ENCODE measurements around the gene LIPC. TPM values are rescaled to one million over a fixed set of nuclear protein-coding genes. Genes with fewer than 3 reads are reported as not detected.
"Not testable (repeated sequence)": the region's sequence is repeated elsewhere in the genome, so short reads cannot be mapped to it uniquely, and the experiment has no call there.

The LIPC gene
- total and polyA plus RNA-seq, 2 donors (not counting 1 experiment from before 2014, with no cell fraction given) = 0.82 to 4.0 TPM

DNA sequence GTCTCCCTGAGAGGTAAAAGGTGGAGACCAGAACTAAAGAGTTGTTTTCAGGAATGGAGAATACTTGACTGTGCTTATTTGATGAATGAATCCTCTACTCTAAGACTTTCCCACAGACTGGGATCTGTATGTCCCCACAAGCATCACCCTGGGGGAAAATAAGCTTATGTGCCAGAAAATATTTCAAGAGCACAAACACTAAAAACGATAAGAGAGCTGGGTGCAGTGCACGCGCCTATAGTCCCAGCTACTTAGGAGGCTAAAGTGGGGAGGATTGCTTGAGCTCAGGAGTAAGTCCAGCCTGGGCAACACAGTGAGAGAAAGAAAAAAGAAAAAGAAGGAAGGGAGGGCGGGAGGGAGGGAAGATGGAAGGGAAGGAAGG lies 167.0 kb downstream of the LIPC start:
- Histone ChIP-seq H3K4me3 (replicated peaks in 1 of 4; ENCODE audit: control extremely low read depth in 1 of 4, insufficient read depth in 1 of 4, low read depth in 3 of 4, low read length in 4 of 4) (no peak overlapping the region), H3K27ac (ENCODE audit: insufficient read depth, low read length) (no peak overlapping the region), H4K20me1 (ENCODE audit: control insufficient read depth, extremely low read depth, insufficient read depth, low read length) (no peaks in the 10 kb centered on the region), H3K79me2 (ENCODE audit: control insufficient read depth, insufficient read depth, low read length) (no peaks in the 10 kb centered on the region), H3K9ac (ENCODE audit: insufficient read depth, low read length) (no peak overlapping the region), H2AFZ (ENCODE audit: low read length) (no peak overlapping the region), H3K9me3 (ENCODE audit: control insufficient read depth, insufficient read depth, low read depth, low read length) (no peaks in the 10 kb centered on the region), H3K36me3 (ENCODE audit: control insufficient read depth, insufficient read depth, low read length) (peaks cover 1% of the 10 kb centered on the region), H3K27me3 (ENCODE audit: control insufficient read depth, insufficient read depth, low read length) (no peaks in the 10 kb centered on the region), H3K4me1 (ENCODE audit: control insufficient read depth, extremely low read depth, insufficient read depth, low read length) (no peaks in the 10 kb centered on the region), H3K4me2 (ENCODE audit: extremely low read depth, insufficient read depth, low read length) (no peak overlapping the region)
- TF ChIP-seq, protein P1, sequence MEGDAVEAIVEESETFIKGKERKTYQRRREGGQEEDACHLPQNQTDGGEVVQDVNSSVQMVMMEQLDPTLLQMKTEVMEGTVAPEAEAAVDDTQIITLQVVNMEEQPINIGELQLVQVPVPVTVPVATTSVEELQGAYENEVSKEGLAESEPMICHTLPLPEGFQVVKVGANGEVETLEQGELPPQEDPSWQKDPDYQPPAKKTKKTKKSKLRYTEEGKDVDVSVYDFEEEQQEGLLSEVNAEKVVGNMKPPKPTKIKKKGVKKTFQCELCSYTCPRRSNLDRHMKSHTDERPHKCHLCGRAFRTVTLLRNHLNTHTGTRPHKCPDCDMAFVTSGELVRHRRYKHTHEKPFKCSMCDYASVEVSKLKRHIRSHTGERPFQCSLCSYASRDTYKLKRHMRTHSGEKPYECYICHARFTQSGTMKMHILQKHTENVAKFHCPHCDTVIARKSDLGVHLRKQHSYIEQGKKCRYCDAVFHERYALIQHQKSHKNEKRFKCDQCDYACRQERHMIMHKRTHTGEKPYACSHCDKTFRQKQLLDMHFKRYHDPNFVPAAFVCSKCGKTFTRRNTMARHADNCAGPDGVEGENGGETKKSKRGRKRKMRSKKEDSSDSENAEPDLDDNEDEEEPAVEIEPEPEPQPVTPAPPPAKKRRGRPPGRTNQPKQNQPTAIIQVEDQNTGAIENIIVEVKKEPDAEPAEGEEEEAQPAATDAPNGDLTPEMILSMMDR (conservative IDR thresholded peaks at IDR 0.05 in 1 of 2, IDR thresholded peaks at IDR 0.05 in 1 of 2; ENCODE audit: low read depth in 1 of 2, low read length in 2 of 2) = no peak
- TF ChIP-seq EZH2 (IDR thresholded peaks at IDR 0.05; ENCODE audit: low read length, missing control alignments) = no peak
- no peak for DNase-seq (ENCODE audit: low read depth in 2 of 2)

DNA sequence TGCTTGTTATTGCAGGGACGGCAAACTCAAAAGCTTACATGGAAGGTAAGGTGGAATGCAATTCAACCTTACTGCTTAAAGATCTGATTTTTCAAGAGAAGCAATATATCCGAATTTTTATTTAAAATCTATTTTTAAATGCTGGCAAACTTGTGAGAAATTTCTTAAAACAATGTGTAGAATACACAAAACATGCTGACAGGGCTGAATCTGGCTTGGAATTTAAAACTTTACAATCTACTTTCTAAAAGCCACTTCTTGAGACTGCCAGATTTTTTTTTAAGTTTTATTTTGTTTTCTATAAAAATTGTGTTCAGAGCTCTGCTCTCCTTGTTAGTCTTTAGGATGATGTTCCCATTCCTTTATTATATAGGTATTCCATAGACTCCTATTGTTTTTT lies 171.0 kb downstream of the LIPC start:
- Histone ChIP-seq H3K36me3 (ENCODE audit: control insufficient read depth, insufficient read depth, low read length) (no peaks in the 10 kb centered on the region), H3K4me3 (replicated peaks in 1 of 4; ENCODE audit: control extremely low read depth in 1 of 4, insufficient read depth in 1 of 4, low read depth in 3 of 4, low read length in 4 of 4) (no peak overlapping the region), H3K27me3 (ENCODE audit: control insufficient read depth, insufficient read depth, low read length) (no peaks in the 10 kb centered on the region), H3K4me1 (ENCODE audit: control insufficient read depth, extremely low read depth, insufficient read depth, low read length) (peaks cover 1% of the 10 kb centered on the region), H3K79me2 (ENCODE audit: control insufficient read depth, insufficient read depth, low read length) (no peaks in the 10 kb centered on the region), H2AFZ (ENCODE audit: low read length) (no peak overlapping the region), H3K9me3 (ENCODE audit: control insufficient read depth, insufficient read depth, low read depth, low read length) (no peaks in the 10 kb centered on the region), H3K9ac (ENCODE audit: insufficient read depth, low read length) (no peak overlapping the region), H3K4me2 (ENCODE audit: extremely low read depth, insufficient read depth, low read length) (no peak overlapping the region), H4K20me1 (ENCODE audit: control insufficient read depth, extremely low read depth, insufficient read depth, low read length) (no peaks in the 10 kb centered on the region), H3K27ac (ENCODE audit: insufficient read depth, low read length) (no peak overlapping the region)
- TF ChIP-seq EZH2 (IDR thresholded peaks at IDR 0.05; ENCODE audit: low read length, missing control alignments) = no peak
- TF ChIP-seq, protein P1 (conservative IDR thresholded peaks at IDR 0.05 in 1 of 2, IDR thresholded peaks at IDR 0.05 in 1 of 2; ENCODE audit: low read depth in 1 of 2, low read length in 2 of 2) = no peak
- no peak for DNase-seq (ENCODE audit: low read depth in 2 of 2)

DNA sequence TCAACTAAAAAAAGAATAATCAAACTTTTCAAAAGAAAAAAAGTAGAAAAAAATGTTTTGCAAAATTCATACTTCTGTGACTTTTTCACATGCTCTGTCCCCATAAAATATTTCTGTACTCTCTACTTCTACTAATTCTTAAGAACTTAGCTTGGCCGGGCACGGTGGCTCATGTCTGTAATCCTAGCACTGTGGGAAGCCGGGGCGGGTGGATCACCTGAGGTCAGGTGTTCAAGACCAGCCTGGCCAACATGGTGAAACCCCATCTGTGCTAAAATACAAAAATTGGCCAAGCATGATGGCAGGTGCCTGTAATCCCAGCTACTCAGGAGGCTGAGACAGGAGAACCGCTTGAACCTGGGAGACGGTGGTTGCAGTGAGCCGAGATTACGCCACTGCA lies 172.1 kb downstream of the LIPC start:
- H3K36me3 ChIP-seq (ENCODE audit: control insufficient read depth, insufficient read depth, low read length) = not testable (repeated sequence)

More for the DNA sequence above, 172.1 kb downstream of the LIPC start:
- H3K4me1 ChIP-seq (ENCODE audit: control insufficient read depth, extremely low read depth, insufficient read depth, low read length); H3K9ac ChIP-seq (ENCODE audit: insufficient read depth, low read length); H3K4me3 ChIP-seq (replicated peaks in 1 of 4; ENCODE audit: control extremely low read depth in 1 of 4, insufficient read depth in 1 of 4, low read depth in 3 of 4, low read length in 4 of 4); H4K20me1 ChIP-seq (ENCODE audit: control insufficient read depth, extremely low read depth, insufficient read depth, low read length); H2AFZ ChIP-seq (ENCODE audit: low read length); DNase-seq (ENCODE audit: low read depth in 2 of 2); H3K27me3 ChIP-seq (ENCODE audit: control insufficient read depth, insufficient read depth, low read length); H3K79me2 ChIP-seq (ENCODE audit: control insufficient read depth, insufficient read depth, low read length); H3K4me2 ChIP-seq (ENCODE audit: extremely low read depth, insufficient read depth, low read length); H3K27ac ChIP-seq (ENCODE audit: insufficient read depth, low read length); H3K9me3 ChIP-seq (ENCODE audit: control insufficient read depth, insufficient read depth, low read depth, low read length): not testable (repeated sequence)
